DND-41 (cell line): ENCODE results near the gene PER2.

Experiments used
- EZH2 ChIP-seq: IDR thresholded peaks from 3 replicates; pipeline ENCODE4 v1.6.1; 2012; ENCODE audit warnings: borderline replicate concordance, low read depth, mild to moderate bottlenecking, moderate library complexity, low read length, inconsistent platforms; ENCODE audit not compliant: severe bottlenecking
- TF ChIP-seq, protein P1 (sequence below): IDR thresholded peaks from 2 replicates; pipeline ENCODE4 v1.5.1; 2012; ENCODE audit warnings: borderline replicate concordance, low read length, moderate library complexity, mild to moderate bottlenecking; ENCODE audit not compliant: poor library complexity, severe bottlenecking; ENCODE audit errors: extremely low read depth

DNA sequence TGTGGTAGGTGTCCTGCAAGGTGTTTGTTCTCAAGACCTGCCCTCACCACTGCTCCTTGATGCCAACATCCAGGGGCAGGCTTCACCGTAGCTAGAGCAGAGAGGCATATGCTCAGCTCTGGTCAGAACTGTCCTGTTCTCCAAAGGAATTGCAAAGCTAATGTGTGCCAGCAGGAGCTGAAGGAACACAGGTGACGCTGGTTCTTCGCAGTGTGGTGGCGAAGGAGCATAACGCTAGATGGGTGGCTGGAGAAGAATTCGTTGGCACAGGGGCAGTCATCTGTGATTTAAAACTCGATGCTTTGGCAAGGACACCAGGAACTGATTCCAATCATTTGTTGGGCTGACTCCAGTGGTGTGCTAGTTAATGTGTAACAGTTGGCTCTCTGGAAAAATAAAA, 11.4 kb upstream of the PER2 start:
- TF ChIP-seq, protein P1, sequence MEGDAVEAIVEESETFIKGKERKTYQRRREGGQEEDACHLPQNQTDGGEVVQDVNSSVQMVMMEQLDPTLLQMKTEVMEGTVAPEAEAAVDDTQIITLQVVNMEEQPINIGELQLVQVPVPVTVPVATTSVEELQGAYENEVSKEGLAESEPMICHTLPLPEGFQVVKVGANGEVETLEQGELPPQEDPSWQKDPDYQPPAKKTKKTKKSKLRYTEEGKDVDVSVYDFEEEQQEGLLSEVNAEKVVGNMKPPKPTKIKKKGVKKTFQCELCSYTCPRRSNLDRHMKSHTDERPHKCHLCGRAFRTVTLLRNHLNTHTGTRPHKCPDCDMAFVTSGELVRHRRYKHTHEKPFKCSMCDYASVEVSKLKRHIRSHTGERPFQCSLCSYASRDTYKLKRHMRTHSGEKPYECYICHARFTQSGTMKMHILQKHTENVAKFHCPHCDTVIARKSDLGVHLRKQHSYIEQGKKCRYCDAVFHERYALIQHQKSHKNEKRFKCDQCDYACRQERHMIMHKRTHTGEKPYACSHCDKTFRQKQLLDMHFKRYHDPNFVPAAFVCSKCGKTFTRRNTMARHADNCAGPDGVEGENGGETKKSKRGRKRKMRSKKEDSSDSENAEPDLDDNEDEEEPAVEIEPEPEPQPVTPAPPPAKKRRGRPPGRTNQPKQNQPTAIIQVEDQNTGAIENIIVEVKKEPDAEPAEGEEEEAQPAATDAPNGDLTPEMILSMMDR, result no peak
- TF ChIP-seq EZH2, result no peak
